ENCODE results near the gene CHCHD1.
"Not testable (repeated sequence)": the region's sequence is repeated elsewhere in the genome, so short reads cannot be mapped to it uniquely, and the experiment has no call there.

Gene CHCHD1

GRCh38 chr10:73734028-73734720 is 47.7 kb upstream of the CHCHD1 start:
- Histone ChIP-seq H3K36me3 (ENCODE audit: insufficient read depth, low read length) (peaks cover 24% of the 10 kb centered on the region), H3K4me2 (ENCODE audit: insufficient read depth, low read length) (no peak overlapping the region), H3K4me1 (ENCODE audit: insufficient read depth, low read length) (peaks cover 29% of the 10 kb centered on the region), H3K9ac (ENCODE audit: low read depth, low read length) (no peak overlapping the region), H3K79me2 (ENCODE audit: insufficient read depth, low read length) (peaks cover 43% of the 10 kb centered on the region), H3K27ac (ENCODE audit: low read length) (no peak overlapping the region), H2AFZ (ENCODE audit: low read depth, low read length) (no peak overlapping the region), H3K9me3 (ENCODE audit: insufficient read depth, low read length, severe bottlenecking) (no peaks in the 10 kb centered on the region), H3K4me3 (ENCODE audit: low read depth in 1 of 2, low read length in 2 of 2) (no peak overlapping the region), H4K20me1 (ENCODE audit: insufficient read depth, low read length) (no peaks in the 10 kb centered on the region), H3K27me3 (ENCODE audit: insufficient read depth, low read length, poor library complexity) (no peaks in the 10 kb centered on the region)
- TF ChIP-seq EZH2 (IDR thresholded peaks at IDR 0.05; ENCODE audit: borderline replicate concordance, low read depth, low read length, severe bottlenecking) (no peak), CTCF (IDR thresholded peaks at IDR 0.05; ENCODE audit: borderline replicate concordance, extremely low read depth, low read length, poor library complexity, severe bottlenecking) (no peak)
- ATAC-seq (ENCODE audit: insufficient read depth, low read depth) (no peak), DNase-seq (no peak)

GRCh38 chr10:73734796-73735305 is 47.0 kb upstream of the CHCHD1 start:
- peaks cover 38% of the 10 kb centered on the region for H3K79me2 ChIP-seq (ENCODE audit: insufficient read depth, low read length)
- no peak overlapping the region for H3K4me2 ChIP-seq (ENCODE audit: insufficient read depth, low read length)
- H3K9ac ChIP-seq (ENCODE audit: low read depth, low read length): no peak overlapping the region
- no peaks in the 10 kb centered on the region for H3K27me3 ChIP-seq (ENCODE audit: insufficient read depth, low read length, poor library complexity)
- H2AFZ ChIP-seq (ENCODE audit: low read depth, low read length): no peak overlapping the region
- peaks cover 24% of the 10 kb centered on the region for H3K36me3 ChIP-seq (ENCODE audit: insufficient read depth, low read length)
- H4K20me1 ChIP-seq (ENCODE audit: insufficient read depth, low read length): no peaks in the 10 kb centered on the region
- H3K27ac ChIP-seq (ENCODE audit: low read length): no peak overlapping the region
- DNase-seq (no peak), ATAC-seq (ENCODE audit: insufficient read depth, low read depth) (no peak)
- H3K4me1 ChIP-seq (ENCODE audit: insufficient read depth, low read length): peaks cover 24% of the 10 kb centered on the region
- TF ChIP-seq CTCF (IDR thresholded peaks at IDR 0.05; ENCODE audit: borderline replicate concordance, extremely low read depth, low read length, poor library complexity, severe bottlenecking) (no peak), EZH2 (IDR thresholded peaks at IDR 0.05; ENCODE audit: borderline replicate concordance, low read depth, low read length, severe bottlenecking) (no peak)
- no peak overlapping the region for H3K4me3 ChIP-seq (ENCODE audit: low read depth in 1 of 2, low read length in 2 of 2)
- no peaks in the 10 kb centered on the region for H3K9me3 ChIP-seq (ENCODE audit: insufficient read depth, low read length, severe bottlenecking)

- not testable (repeated sequence) for H3K27ac ChIP-seq (ENCODE audit: low read length); H3K36me3 ChIP-seq (ENCODE audit: insufficient read depth, low read length); H4K20me1 ChIP-seq (ENCODE audit: insufficient read depth, low read length); H3K4me2 ChIP-seq (ENCODE audit: insufficient read depth, low read length); H3K9ac ChIP-seq (ENCODE audit: low read depth, low read length); H2AFZ ChIP-seq (ENCODE audit: low read depth, low read length); H3K9me3 ChIP-seq (ENCODE audit: insufficient read depth, low read length, severe bottlenecking); H3K27me3 ChIP-seq (ENCODE audit: insufficient read depth, low read length, poor library complexity); ATAC-seq (ENCODE audit: insufficient read depth, low read depth); H3K4me3 ChIP-seq (ENCODE audit: low read depth in 1 of 2, low read length in 2 of 2); DNase-seq
- Histone ChIP-seq H3K4me1 (ENCODE audit: insufficient read depth, low read length) (peaks cover 28% of the 10 kb centered on the region), H3K79me2 (ENCODE audit: insufficient read depth, low read length) (peaks cover 37% of the 10 kb centered on the region)
Observed at GRCh38 chr10:73740501-73741254, 41.2 kb upstream of the CHCHD1 start.

- H3K4me2 ChIP-seq (ENCODE audit: insufficient read depth, low read length): peak overlapping the region; percentile 91; the same call in 1 of the 2 replicates
- no peak overlapping the region for H3K4me3 ChIP-seq (ENCODE audit: low read depth in 1 of 2, low read length in 2 of 2)
- ATAC-seq (ENCODE audit: insufficient read depth, low read depth): no peak
- no peak overlapping the region for H3K27ac ChIP-seq (ENCODE audit: low read length)
- no peak for DNase-seq
- H4K20me1 ChIP-seq (ENCODE audit: insufficient read depth, low read length): peaks cover 3% of the 10 kb centered on the region; the same call in 1 of the 2 replicates
- peaks cover 40% of the 10 kb centered on the region for H3K4me1 ChIP-seq (ENCODE audit: insufficient read depth, low read length)
- H3K36me3 ChIP-seq (ENCODE audit: insufficient read depth, low read length): peaks cover 13% of the 10 kb centered on the region
- no peak overlapping the region for H3K9ac ChIP-seq (ENCODE audit: low read depth, low read length)
- peaks cover 53% of the 10 kb centered on the region for H3K79me2 ChIP-seq (ENCODE audit: insufficient read depth, low read length)
- no peak overlapping the region for H2AFZ ChIP-seq (ENCODE audit: low read depth, low read length)
- no peaks in the 10 kb centered on the region for H3K27me3 ChIP-seq (ENCODE audit: insufficient read depth, low read length, poor library complexity)
- H3K9me3 ChIP-seq (ENCODE audit: insufficient read depth, low read length, severe bottlenecking): no peaks in the 10 kb centered on the region
- TF ChIP-seq EZH2 (IDR thresholded peaks at IDR 0.05; ENCODE audit: borderline replicate concordance, low read depth, low read length, severe bottlenecking) (no peak), CTCF (IDR thresholded peaks at IDR 0.05; ENCODE audit: borderline replicate concordance, extremely low read depth, low read length, poor library complexity, severe bottlenecking) (no peak)
Observed at GRCh38 chr10:73742454-73742734, 39.5 kb upstream of the CHCHD1 start.
